ENCODE data around the gene RPL13A.
"Not testable (repeated sequence)": the region's sequence is repeated elsewhere in the genome, so short reads cannot be mapped to it uniquely, and the experiment has no call there.

The RPL13A gene

DNA sequence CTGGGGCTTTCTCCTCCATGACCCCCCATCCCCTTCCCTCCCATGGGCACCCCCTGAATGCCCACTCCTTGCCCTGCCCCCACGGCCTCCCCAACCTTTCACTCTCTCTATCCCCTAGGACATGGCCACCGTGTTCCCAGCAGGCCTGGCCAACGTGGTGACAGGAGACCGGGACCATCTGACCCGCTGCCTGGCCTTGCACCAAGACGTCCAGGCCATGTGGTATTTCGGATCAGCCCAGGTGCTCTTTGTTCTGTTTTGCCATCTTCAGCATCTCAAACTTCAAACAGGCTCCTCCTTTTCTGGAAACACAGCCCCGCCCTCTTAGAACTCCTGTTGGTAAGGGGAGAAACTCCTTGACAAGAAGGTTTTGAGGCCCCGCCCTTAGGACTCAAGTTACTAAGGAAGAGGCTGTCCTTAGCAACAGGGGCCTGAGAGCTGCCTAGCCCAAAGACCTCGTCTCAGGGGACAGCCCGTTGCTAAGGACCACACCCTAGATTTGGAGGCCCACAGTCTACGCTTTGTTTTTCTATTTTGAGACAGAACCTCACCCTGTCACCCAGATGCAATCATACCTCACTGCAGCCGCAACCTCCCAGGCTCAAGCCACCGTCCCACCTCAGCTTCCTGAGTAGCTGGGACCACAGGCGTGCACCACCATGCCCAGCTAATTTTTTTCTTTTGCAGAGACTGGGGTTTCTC lies 18.5 kb upstream of the RPL13A start:
- TF ChIP-seq, protein P1, sequence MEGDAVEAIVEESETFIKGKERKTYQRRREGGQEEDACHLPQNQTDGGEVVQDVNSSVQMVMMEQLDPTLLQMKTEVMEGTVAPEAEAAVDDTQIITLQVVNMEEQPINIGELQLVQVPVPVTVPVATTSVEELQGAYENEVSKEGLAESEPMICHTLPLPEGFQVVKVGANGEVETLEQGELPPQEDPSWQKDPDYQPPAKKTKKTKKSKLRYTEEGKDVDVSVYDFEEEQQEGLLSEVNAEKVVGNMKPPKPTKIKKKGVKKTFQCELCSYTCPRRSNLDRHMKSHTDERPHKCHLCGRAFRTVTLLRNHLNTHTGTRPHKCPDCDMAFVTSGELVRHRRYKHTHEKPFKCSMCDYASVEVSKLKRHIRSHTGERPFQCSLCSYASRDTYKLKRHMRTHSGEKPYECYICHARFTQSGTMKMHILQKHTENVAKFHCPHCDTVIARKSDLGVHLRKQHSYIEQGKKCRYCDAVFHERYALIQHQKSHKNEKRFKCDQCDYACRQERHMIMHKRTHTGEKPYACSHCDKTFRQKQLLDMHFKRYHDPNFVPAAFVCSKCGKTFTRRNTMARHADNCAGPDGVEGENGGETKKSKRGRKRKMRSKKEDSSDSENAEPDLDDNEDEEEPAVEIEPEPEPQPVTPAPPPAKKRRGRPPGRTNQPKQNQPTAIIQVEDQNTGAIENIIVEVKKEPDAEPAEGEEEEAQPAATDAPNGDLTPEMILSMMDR (IDR thresholded peaks at IDR 0.05; ENCODE audit: extremely low read depth, missing control alignments): no peak
- DNase-seq (ENCODE audit: low spot score): peak; percentile 90

DNA sequence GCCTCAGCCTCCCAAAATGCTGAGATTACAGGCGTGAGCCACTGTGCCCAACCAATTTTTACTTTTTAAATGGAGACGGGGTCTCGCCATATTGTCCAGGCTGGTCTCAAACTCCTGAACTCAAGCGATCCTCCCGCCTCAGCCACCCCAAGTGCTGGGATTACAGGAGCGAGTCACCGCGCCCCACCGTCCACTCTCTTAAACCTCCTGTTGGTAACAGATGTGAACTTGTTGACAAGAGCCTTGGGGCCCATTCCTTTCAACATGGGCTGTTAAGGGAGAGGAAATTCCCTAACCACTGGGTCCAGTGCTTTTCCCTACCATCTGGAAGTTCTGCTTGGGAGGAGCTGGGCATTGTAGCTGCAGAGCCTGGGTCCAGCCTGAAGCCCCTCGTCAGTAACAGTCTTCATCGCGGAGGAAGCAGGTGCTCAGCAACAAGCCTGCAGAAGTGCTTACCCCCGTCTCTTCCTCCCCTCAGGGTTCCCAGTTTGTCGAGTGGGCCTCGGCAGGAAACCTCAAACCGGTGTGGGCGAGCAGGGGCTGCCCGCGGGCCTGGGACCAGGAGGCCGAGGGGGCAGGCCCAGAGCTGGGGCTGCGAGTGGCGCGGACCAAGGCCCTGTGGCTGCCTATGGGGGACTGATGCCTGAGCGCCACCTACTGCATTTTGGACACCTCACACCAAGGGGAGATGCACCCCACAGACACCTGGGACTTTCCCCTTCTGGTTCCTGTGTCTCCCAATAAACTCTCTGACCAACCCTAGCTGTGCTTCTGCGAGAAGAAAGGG lies 17.4 kb upstream of the RPL13A start:
- DNase-seq (ENCODE audit: low spot score): peak; percentile 89
- TF ChIP-seq, protein P1 (IDR thresholded peaks at IDR 0.05; ENCODE audit: extremely low read depth, missing control alignments): peak; percentile 72

DNA sequence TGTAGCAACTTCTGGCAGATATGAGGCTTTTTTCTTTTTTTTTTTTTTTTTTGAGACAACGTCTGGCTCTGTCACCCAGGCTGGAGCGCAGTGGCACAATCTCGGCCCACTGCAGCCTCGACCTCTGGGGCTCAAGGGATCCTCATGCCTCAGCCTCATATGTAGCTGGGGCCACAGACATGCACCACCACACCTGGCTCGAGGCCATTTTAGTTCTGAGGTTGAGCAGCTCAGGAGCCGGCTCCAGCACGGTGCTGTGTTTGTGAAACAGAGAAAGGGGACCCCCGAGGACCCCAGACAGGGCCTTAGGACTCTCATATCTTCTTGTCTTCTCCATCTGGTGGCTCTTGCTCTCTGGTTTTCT lies 16.8 kb upstream of the RPL13A start:
- DNase-seq (ENCODE audit: low spot score): no peak
- TF ChIP-seq, protein P1 (IDR thresholded peaks at IDR 0.05; ENCODE audit: extremely low read depth, missing control alignments): no peak

DNA sequence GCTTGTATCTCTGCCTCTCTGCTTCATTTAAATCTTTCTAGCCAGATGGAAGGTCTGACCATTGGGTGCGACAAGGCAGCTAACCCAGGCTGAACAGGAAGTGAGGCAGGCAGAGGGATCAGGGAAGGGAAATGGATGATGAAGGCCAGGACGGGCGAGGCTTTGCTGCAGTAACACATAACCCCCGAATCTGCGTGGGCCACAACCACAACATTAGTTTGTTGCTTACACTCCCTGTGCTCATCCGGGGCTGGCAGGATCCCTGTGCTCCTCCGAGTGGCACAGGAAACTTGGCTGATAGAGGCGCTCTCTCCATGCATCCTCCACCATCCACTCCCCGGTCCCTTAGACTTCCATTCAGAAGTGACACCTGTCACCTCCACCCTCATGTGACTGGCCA lies 14.5 kb upstream of the RPL13A start:
- no peak for DNase-seq (ENCODE audit: low spot score)
- TF ChIP-seq, protein P1 (IDR thresholded peaks at IDR 0.05; ENCODE audit: extremely low read depth, missing control alignments): no peak

DNA sequence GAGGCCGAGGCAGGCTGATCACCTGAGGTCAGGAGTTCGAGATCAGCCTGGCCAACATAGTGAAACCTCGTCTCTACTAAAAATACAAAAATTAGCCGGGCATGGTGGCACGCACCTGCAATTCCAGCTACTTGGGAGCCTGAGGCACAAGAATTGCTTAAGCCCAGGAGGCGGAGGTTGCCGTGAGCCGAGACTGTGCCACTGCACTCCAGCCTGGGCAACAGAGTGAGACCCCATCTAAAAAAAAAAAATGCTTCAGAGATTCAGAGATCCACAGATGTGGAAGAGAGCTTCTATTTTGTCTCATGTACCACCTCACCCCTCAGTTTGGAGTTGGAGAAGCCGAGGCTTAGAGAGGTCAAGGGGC lies 13.9 kb upstream of the RPL13A start:
- not testable (repeated sequence) for DNase-seq (ENCODE audit: low spot score)

DNA sequence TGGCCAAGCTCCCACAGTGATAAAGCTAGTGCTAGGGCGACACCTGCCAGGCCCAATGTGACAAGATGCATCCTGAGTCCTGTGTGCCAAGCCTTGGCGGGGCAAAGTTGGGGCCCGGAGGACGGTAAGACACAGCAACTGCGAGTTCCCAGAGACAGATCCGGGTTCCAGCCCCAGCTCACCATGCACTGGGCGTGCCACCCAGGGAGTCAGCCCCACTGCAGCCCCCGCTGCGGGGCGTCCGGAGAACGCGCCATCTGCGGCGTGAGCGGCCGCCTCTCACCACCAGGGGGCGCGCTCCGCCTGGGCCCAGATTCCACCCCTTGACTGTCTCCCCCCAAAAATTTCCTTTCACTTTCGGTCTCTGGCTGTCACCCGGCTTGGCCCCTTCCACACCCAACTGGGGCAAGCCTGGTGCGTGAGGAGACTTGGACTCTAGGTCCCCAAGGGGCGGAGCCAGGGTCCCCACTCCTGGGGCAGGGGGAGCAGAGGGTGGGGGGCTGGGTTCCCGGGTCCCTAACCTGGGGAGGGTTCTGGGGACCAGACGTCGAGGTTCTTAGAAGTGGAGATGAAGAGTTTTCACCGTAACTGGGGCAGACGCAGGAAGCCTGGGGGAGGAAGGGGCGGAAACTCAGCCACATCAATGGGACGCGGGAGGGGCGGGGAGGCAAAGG lies 13.4 kb upstream of the RPL13A start, which contains the start of gene FLT3LG:
Gene FLT3LG (plus strand): TSS at position 348 of the 674 bp plus-strand sequence. CDS start 425 bp downstream, outside the sequence.
- TF ChIP-seq, protein P1 (IDR thresholded peaks at IDR 0.05; ENCODE audit: extremely low read depth, missing control alignments): peak; percentile 79
- DNase-seq (ENCODE audit: low spot score): peak; percentile 93

DNA sequence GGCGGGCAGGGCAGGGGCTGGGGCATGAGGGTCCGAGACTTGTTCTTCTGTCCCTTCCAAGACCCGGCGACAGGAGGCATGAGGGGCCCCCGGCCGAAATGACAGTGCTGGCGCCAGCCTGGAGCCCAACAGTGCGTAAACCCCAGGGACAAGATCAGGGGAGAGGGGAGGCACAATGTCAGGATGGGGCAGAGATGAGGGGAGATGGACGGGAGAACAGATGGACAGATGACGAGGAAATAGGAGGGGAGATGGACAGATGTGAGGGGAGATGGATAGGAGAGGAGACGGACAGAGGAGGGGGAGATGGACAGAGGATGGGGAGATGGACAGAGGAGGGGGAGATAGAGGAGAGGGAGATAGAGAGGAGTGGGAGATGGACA lies 12.9 kb upstream of the RPL13A start:
- TF ChIP-seq, protein P1 (IDR thresholded peaks at IDR 0.05; ENCODE audit: extremely low read depth, missing control alignments): no peak
- no peak for DNase-seq (ENCODE audit: low spot score)
